ENCODE measurements around the gene PFDN4. TPM values are rescaled to one million over a fixed set of nuclear protein-coding genes. Genes with fewer than 3 reads are reported as not detected.

PFDN4 gene
- total and polyA plus RNA-seq, 2 donors (not counting 1 experiment from before 2014, with no cell fraction given): 9.1 to 16.8 TPM

DNA sequence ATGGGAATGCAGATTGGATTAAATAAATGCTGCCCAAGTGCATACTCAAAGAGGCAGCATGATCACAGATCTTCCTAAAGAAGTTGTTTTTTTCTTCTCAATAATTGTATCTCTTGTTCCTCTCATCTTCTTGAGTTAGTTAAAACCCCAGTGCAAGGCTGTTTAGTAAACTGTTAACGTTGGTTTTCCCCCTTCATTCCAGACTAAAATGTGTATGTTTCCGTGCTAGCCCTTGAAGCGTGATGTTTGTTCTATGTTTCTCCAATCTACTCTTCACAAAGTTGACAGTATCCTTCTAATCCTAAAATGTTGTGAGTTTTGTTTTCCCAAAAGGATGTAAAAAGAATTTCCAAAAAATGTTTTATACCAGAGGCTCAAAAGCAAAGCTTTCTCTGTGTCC lies 49.7 kb upstream of the PFDN4 start:
- Histone ChIP-seq H3K79me2 (ENCODE audit: control insufficient read depth, insufficient read depth, low read length) (no peaks in the 10 kb centered on the region), H3K27me3 (replicated peaks in 1 of 4; ENCODE audit: control extremely low read depth in 1 of 4, control insufficient read depth in 3 of 4, insufficient read depth in 4 of 4, low read length in 3 of 4) (peaks cover 0 to 12% (median 0%) of the 10 kb centered on the region in 4 experiments), H3K9me3 (ENCODE audit: control extremely low read depth in 1 of 3, control insufficient read depth in 2 of 3, insufficient read depth in 1 of 3, low read length in 2 of 3) (no peaks in the 10 kb centered on the region), H3K9ac (ENCODE audit: low read length) (no peak overlapping the region), H4K20me1 (ENCODE audit: control insufficient read depth, insufficient read depth, low read length, poor library complexity, severe bottlenecking) (no peaks in the 10 kb centered on the region), H3K36me3 (replicated peaks in 1 of 2; ENCODE audit: control extremely low read depth in 1 of 2, control insufficient read depth in 1 of 2, extremely low read depth in 1 of 2, insufficient read depth in 2 of 2, low read length in 1 of 2) (no peaks in the 10 kb centered on the region), H3K4me3 (ENCODE audit: control extremely low read depth in 1 of 5, extremely low read depth in 1 of 5, insufficient read depth in 1 of 5, low read depth in 2 of 5, low read length in 4 of 5) (no peak overlapping the region), H2AFZ (ENCODE audit: insufficient read depth, low read depth, low read length, poor library complexity, severe bottlenecking) (no peak overlapping the region), H3K4me1 (ENCODE audit: control insufficient read depth in 2 of 2, insufficient read depth in 2 of 2, low read length in 2 of 2) (no peaks in the 10 kb centered on the region), H3K4me2 (replicated peaks; ENCODE audit: low read depth, low read length, poor library complexity, severe bottlenecking) (no peak overlapping the region), H3K27ac (ENCODE audit: low read length in 2 of 2) (no peak overlapping the region)
- no peak for ATAC-seq (ENCODE audit: low read depth)
- ChIA-PET POLR2A (no interaction called here), CTCF (no interaction called here)
- intact Hi-C loops (cut with micrococcal nuclease): no loop called here
- DNase-seq: no peak
- WGBS (ENCODE audit: insufficient coverage): no CpG with 5 or more reads among the region's 3 CpGs
- H3K27me3 Mint-ChIP-seq: peaks cover 20% of the 10 kb centered on the region
- no peak for TF ChIP-seq CTCF (IDR thresholded peaks at IDR 0.05)
- TF ChIP-seq EZH2 (IDR thresholded peaks at IDR 0.05; ENCODE audit: borderline replicate concordance, insufficient read depth, low read depth, low read length, poor library complexity, severe bottlenecking): no peak
- H3K27ac Mint-ChIP-seq: no peak overlapping the region
- no peak overlapping the region for H3K4me3 Mint-ChIP-seq
- no peaks in the 10 kb centered on the region for H3K4me1 Mint-ChIP-seq
- H3K9me3 Mint-ChIP-seq (ENCODE audit: insufficient read depth): no peaks in the 10 kb centered on the region

GRCh38 chr20:54158856-54159418 lies 49.0 kb upstream of the PFDN4 start:
- no peak for DNase-seq
- H3K27ac ChIP-seq (ENCODE audit: low read length in 2 of 2): no peak overlapping the region
- Mint-ChIP-seq H3K4me3 (no peak overlapping the region), H3K27ac (no peak overlapping the region), H3K4me1 (no peaks in the 10 kb centered on the region), H3K9me3 (ENCODE audit: insufficient read depth) (no peaks in the 10 kb centered on the region), H3K27me3 (peaks cover 20% of the 10 kb centered on the region)
- peaks cover 0 to 12% (median 0%) of the 10 kb centered on the region in 4 experiments for H3K27me3 ChIP-seq (replicated peaks in 1 of 4; ENCODE audit: control extremely low read depth in 1 of 4, control insufficient read depth in 3 of 4, insufficient read depth in 4 of 4, low read length in 3 of 4)
- no peak overlapping the region for H3K4me3 ChIP-seq (ENCODE audit: control extremely low read depth in 1 of 5, extremely low read depth in 1 of 5, insufficient read depth in 1 of 5, low read depth in 2 of 5, low read length in 4 of 5)
- no peaks in the 10 kb centered on the region for H3K4me1 ChIP-seq (ENCODE audit: control insufficient read depth in 2 of 2, insufficient read depth in 2 of 2, low read length in 2 of 2)
- H4K20me1 ChIP-seq (ENCODE audit: control insufficient read depth, insufficient read depth, low read length, poor library complexity, severe bottlenecking): no peaks in the 10 kb centered on the region
- CTCF ChIA-PET: no interaction called here
- POLR2A ChIA-PET: interaction anchor here (0.6 kb wide), 1 partner anchor 77 kb away, joined by 3 read pairs; no protein-coding TSS in a partner anchor
- H3K79me2 ChIP-seq (ENCODE audit: control insufficient read depth, insufficient read depth, low read length): no peaks in the 10 kb centered on the region
- 93% methylated on average over 3 of the region's 8 CpGs for WGBS (ENCODE audit: insufficient coverage)
- H3K4me2 ChIP-seq (replicated peaks; ENCODE audit: low read depth, low read length, poor library complexity, severe bottlenecking): no peak overlapping the region
- intact Hi-C loops (cut with micrococcal nuclease): no loop called here
- H3K36me3 ChIP-seq (replicated peaks in 1 of 2; ENCODE audit: control extremely low read depth in 1 of 2, control insufficient read depth in 1 of 2, extremely low read depth in 1 of 2, insufficient read depth in 2 of 2, low read length in 1 of 2): no peaks in the 10 kb centered on the region
- H2AFZ ChIP-seq (ENCODE audit: insufficient read depth, low read depth, low read length, poor library complexity, severe bottlenecking): no peak overlapping the region
- H3K9ac ChIP-seq (ENCODE audit: low read length): no peak overlapping the region
- TF ChIP-seq EZH2 (IDR thresholded peaks at IDR 0.05; ENCODE audit: borderline replicate concordance, insufficient read depth, low read depth, low read length, poor library complexity, severe bottlenecking) (no peak), CTCF (IDR thresholded peaks at IDR 0.05) (no peak)
- no peak for ATAC-seq (ENCODE audit: low read depth)
- H3K9me3 ChIP-seq (ENCODE audit: control extremely low read depth in 1 of 3, control insufficient read depth in 2 of 3, insufficient read depth in 1 of 3, low read length in 2 of 3): no peaks in the 10 kb centered on the region
